Effector memory CD4-positive, alpha-beta T cell (primary cell): Measurements from ENCODE around the gene CNTRL.
A peak's percentile ranks its signal among the peaks of the same experiment; 100 is the strongest.
"Not testable (repeated sequence)": the region's sequence is repeated elsewhere in the genome, so short reads cannot be mapped to it uniquely, and the experiment has no call there.

Experiments used
- DNase-seq, 3 donors: peaks; one replicate each; pipeline ENCODE4 v3.0.0-alpha.2; 2020
- H3K27ac ChIP-seq: 2 replicates; pipeline ENCODE4 v1.7.0; 2013; ENCODE audit warnings: mild to moderate bottlenecking, low read length, moderate library complexity; ENCODE audit not compliant: insufficient read depth, poor library complexity, severe bottlenecking
- H3K27me3 ChIP-seq: replicated peaks from 2 replicates; pipeline ENCODE4 v1.7.0; 2013; ENCODE audit warnings: mild to moderate bottlenecking, low read length; ENCODE audit not compliant: insufficient read depth, control insufficient read depth, poor library complexity, severe bottlenecking
- H3K36me3 ChIP-seq: 2 replicates; pipeline ENCODE4 v1.7.0; 2013; ENCODE audit warnings: mild to moderate bottlenecking, low read length, moderate library complexity; ENCODE audit not compliant: control insufficient read depth, insufficient read depth
- H3K4me1 ChIP-seq: 2 replicates; pipeline ENCODE4 v1.7.0; 2013; ENCODE audit warnings: low read length, mild to moderate bottlenecking; ENCODE audit not compliant: control insufficient read depth, insufficient read depth, poor library complexity, severe bottlenecking
- H3K4me3 ChIP-seq: 2 replicates; pipeline ENCODE4 v1.7.0; 2013; ENCODE audit warnings: low read length, low read depth, mild to moderate bottlenecking; ENCODE audit not compliant: insufficient read depth, poor library complexity, severe bottlenecking
- H3K9me3 ChIP-seq: 2 replicates; pipeline ENCODE4 v1.7.0; 2013; ENCODE audit warnings: mild to moderate bottlenecking, low read length, moderate library complexity; ENCODE audit not compliant: control insufficient read depth

The CNTRL gene

GRCh38 chr9:121069396-121069795 is 5.4 kb upstream of the CNTRL start:
- DNase-seq = no peak
- Histone ChIP-seq H3K36me3 (no peaks in the 10 kb centered on the region), H3K27me3 (no peaks in the 10 kb centered on the region), H3K4me1 (no peaks in the 10 kb centered on the region), H3K4me3 (no peak overlapping the region), H3K27ac (no peak overlapping the region), H3K9me3 (no peaks in the 10 kb centered on the region)

- H3K27ac ChIP-seq = peak overlapping the region; percentile 22
Measured at GRCh38 chr9:121071370-121071755, 3.4 kb upstream of the CNTRL start.

GRCh38 chr9:121071756-121072421 is 2.9 kb upstream of the CNTRL start:
- peaks cover 7% of the 10 kb centered on the region for H3K4me1 ChIP-seq

More at GRCh38 chr9:121071370-121071755, 3.4 kb upstream of the CNTRL start:
- peaks cover 5% of the 10 kb centered on the region for H3K4me1 ChIP-seq
- no peaks in the 10 kb centered on the region for H3K9me3 ChIP-seq
- DNase-seq = no peak
- H3K4me3 ChIP-seq = peak overlapping the region; percentile 61
- H3K27me3 ChIP-seq = no peaks in the 10 kb centered on the region
- no peaks in the 10 kb centered on the region for H3K36me3 ChIP-seq

GRCh38 chr9:121073038-121073437 is 1.7 kb upstream of the CNTRL start:
- Histone ChIP-seq H3K4me3 (no peak overlapping the region), H3K27ac (no peak overlapping the region)
- DNase-seq = no peak

More at GRCh38 chr9:121071756-121072421, 2.9 kb upstream of the CNTRL start:
- H3K27me3 ChIP-seq = no peaks in the 10 kb centered on the region
- no peaks in the 10 kb centered on the region for H3K9me3 ChIP-seq
- peak overlapping the region; percentile 22 for H3K27ac ChIP-seq
- DNase-seq = peak in 1 of 3 donors; percentile 29
- H3K4me3 ChIP-seq = peak overlapping the region; percentile 61
- no peaks in the 10 kb centered on the region for H3K36me3 ChIP-seq

GRCh38 chr9:121075251-121076036 is 689 bp downstream of the CNTRL start:
- Histone ChIP-seq H3K36me3 (peaks cover 3% of the 10 kb centered on the region), H3K27me3 (no peaks in the 10 kb centered on the region), H3K4me3 (peak overlapping the region; percentile 96), H3K9me3 (no peaks in the 10 kb centered on the region), H3K27ac (peak overlapping the region; percentile 86), H3K4me1 (peaks cover 7% of the 10 kb centered on the region)
- DNase-seq = no peak

More at GRCh38 chr9:121073038-121073437, 1.7 kb upstream of the CNTRL start:
- peaks cover 7% of the 10 kb centered on the region for H3K4me1 ChIP-seq
- no peaks in the 10 kb centered on the region for H3K9me3 ChIP-seq
- no peaks in the 10 kb centered on the region for H3K36me3 ChIP-seq
- H3K27me3 ChIP-seq = no peaks in the 10 kb centered on the region

GRCh38 chr9:121082075-121082474 is 7.3 kb downstream of the CNTRL start:
- Histone ChIP-seq H3K4me1 (no peaks in the 10 kb centered on the region), H3K9me3 (no peaks in the 10 kb centered on the region), H3K36me3 (peaks cover 23% of the 10 kb centered on the region), H3K4me3 (no peak overlapping the region), H3K27me3 (no peaks in the 10 kb centered on the region), H3K27ac (no peak overlapping the region)
- DNase-seq = no peak

- no peak for DNase-seq
- no peaks in the 10 kb centered on the region for H3K4me1 ChIP-seq
- peaks cover 37% of the 10 kb centered on the region for H3K36me3 ChIP-seq
- H3K27me3 ChIP-seq = no peaks in the 10 kb centered on the region
- H3K4me3 ChIP-seq = no peak overlapping the region
- H3K27ac ChIP-seq = no peak overlapping the region
- no peaks in the 10 kb centered on the region for H3K9me3 ChIP-seq
Measured at GRCh38 chr9:121085661-121086060, 10.9 kb downstream of the CNTRL start.

GRCh38 chr9:121088576-121088975 is 13.8 kb downstream of the CNTRL start:
- no peak overlapping the region for H3K27ac ChIP-seq
- H3K27me3 ChIP-seq = no peaks in the 10 kb centered on the region
- H3K4me3 ChIP-seq = no peak overlapping the region
- no peaks in the 10 kb centered on the region for H3K9me3 ChIP-seq
- H3K36me3 ChIP-seq = peaks cover 26% of the 10 kb centered on the region
- H3K4me1 ChIP-seq = no peaks in the 10 kb centered on the region
- DNase-seq = no peak

- H3K4me3 ChIP-seq, H3K27me3 ChIP-seq, H3K9me3 ChIP-seq, DNase-seq, H3K27ac ChIP-seq, H3K4me1 ChIP-seq: not testable (repeated sequence)
- peaks cover 37% of the 10 kb centered on the region for H3K36me3 ChIP-seq
Measured at GRCh38 chr9:121090743-121091142, 16.0 kb downstream of the CNTRL start.

GRCh38 chr9:121095057-121095456 is 20.3 kb downstream of the CNTRL start:
- peaks cover 35% of the 10 kb centered on the region for H3K36me3 ChIP-seq
- H3K4me3 ChIP-seq = no peak overlapping the region
- no peak for DNase-seq
- H3K27ac ChIP-seq = no peak overlapping the region
- no peaks in the 10 kb centered on the region for H3K9me3 ChIP-seq
- H3K4me1 ChIP-seq = no peaks in the 10 kb centered on the region
- H3K27me3 ChIP-seq = no peaks in the 10 kb centered on the region
